NB4 (cell line): Measurements from ENCODE around the gene BBX.

ENCODE experiments used
- CTCF ChIP-seq: IDR thresholded peaks from one replicate; pipeline ENCODE4 v1.5.1; 2012; ENCODE audit warnings: low read depth, low read length
- MAX ChIP-seq: IDR thresholded peaks from 2 replicates; pipeline ENCODE4 v1.6.1; 2011; ENCODE audit warnings: low read depth, low read length
- POLR2A ChIP-seq: IDR thresholded peaks from 2 replicates; pipeline ENCODE4 v1.6.1; 2011; ENCODE audit warnings: mild to moderate bottlenecking; ENCODE audit not compliant: insufficient read length; ENCODE audit errors: extremely low read depth

GRCh38 chr3:107496855-107497254 is 25.9 kb upstream of the BBX start:
- TF ChIP-seq MAX, result no peak
- TF ChIP-seq CTCF, result no peak
- no peak for TF ChIP-seq POLR2A
